DND-41 (cell line): Measurements from ENCODE around the gene C1orf52.

Source experiments
- EZH2 ChIP-seq: IDR thresholded peaks from 3 replicates; pipeline ENCODE4 v1.6.1; 2012; ENCODE audit warnings: borderline replicate concordance, low read depth, mild to moderate bottlenecking, moderate library complexity, low read length, inconsistent platforms; ENCODE audit not compliant: severe bottlenecking
- TF ChIP-seq, protein P1 (sequence below): IDR thresholded peaks from 2 replicates; pipeline ENCODE4 v1.5.1; 2012; ENCODE audit warnings: borderline replicate concordance, low read length, moderate library complexity, mild to moderate bottlenecking; ENCODE audit not compliant: poor library complexity, severe bottlenecking; ENCODE audit errors: extremely low read depth

DNA sequence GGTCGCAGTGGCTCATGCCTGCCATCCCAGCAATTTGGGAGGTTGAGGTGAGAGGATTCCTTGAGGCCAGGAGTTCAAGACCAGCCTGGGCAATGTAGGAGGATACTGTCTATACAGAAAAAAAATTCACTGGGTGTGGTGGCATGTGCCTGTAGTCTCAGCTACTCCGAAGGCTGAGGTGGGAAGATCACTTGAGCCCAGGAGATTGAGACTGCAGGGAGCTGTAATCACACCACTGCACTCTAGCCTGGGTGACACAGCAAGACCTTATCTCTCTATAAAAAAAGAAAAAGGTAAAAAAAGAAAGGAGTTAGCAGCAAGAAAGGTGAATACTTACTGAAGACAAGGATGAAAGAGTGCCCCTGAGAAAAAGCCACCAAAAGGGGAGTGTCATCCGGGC is 40.7 kb upstream of the C1orf52 start:
- TF ChIP-seq, protein P1, sequence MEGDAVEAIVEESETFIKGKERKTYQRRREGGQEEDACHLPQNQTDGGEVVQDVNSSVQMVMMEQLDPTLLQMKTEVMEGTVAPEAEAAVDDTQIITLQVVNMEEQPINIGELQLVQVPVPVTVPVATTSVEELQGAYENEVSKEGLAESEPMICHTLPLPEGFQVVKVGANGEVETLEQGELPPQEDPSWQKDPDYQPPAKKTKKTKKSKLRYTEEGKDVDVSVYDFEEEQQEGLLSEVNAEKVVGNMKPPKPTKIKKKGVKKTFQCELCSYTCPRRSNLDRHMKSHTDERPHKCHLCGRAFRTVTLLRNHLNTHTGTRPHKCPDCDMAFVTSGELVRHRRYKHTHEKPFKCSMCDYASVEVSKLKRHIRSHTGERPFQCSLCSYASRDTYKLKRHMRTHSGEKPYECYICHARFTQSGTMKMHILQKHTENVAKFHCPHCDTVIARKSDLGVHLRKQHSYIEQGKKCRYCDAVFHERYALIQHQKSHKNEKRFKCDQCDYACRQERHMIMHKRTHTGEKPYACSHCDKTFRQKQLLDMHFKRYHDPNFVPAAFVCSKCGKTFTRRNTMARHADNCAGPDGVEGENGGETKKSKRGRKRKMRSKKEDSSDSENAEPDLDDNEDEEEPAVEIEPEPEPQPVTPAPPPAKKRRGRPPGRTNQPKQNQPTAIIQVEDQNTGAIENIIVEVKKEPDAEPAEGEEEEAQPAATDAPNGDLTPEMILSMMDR = no peak
- TF ChIP-seq EZH2 = no peak
